ENCODE data around the gene MAGEH1.
"Not testable (repeated sequence)": the region's sequence is repeated elsewhere in the genome, so short reads cannot be mapped to it uniquely, and the experiment has no call there.

The MAGEH1 gene, protein sequence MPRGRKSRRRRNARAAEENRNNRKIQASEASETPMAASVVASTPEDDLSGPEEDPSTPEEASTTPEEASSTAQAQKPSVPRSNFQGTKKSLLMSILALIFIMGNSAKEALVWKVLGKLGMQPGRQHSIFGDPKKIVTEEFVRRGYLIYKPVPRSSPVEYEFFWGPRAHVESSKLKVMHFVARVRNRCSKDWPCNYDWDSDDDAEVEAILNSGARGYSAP

DNA sequence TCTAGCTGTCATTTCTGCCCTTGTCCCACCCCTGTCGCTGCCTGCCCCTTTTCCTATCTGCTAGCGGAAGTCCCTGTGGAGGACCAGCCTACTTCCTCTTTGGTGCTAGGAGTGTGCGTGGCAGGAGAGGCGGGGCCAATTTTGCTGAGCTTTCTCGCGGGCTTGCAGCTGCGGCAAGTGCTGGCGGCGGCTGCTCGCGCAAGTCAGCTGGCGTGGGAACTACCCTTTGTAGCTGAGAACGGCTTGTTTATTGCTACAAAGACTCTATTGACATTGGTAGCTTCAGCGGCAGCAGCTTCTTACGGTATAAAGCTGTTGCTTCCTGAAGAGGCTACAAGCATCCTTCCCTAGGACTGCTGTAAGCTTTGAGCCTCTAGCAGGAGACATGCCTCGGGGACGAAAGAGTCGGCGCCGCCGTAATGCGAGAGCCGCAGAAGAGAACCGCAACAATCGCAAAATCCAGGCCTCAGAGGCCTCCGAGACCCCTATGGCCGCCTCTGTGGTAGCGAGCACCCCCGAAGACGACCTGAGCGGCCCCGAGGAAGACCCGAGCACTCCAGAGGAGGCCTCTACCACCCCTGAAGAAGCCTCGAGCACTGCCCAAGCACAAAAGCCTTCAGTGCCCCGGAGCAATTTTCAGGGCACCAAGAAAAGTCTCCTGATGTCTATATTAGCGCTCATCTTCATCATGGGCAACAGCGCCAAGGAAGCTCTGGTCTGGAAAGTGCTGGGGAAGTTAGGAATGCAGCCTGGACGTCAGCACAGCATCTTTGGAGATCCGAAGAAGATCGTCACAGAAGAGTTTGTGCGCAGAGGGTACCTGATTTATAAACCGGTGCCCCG lies at the start of gene MAGEH1:
Gene MAGEH1, plus strand, starts transcription at position 138 of the 843 bp plus-strand sequence. Its CDS starts 248 bp downstream, at position 386.
- DNase-seq, result peak; percentile 4 to 85

DNA sequence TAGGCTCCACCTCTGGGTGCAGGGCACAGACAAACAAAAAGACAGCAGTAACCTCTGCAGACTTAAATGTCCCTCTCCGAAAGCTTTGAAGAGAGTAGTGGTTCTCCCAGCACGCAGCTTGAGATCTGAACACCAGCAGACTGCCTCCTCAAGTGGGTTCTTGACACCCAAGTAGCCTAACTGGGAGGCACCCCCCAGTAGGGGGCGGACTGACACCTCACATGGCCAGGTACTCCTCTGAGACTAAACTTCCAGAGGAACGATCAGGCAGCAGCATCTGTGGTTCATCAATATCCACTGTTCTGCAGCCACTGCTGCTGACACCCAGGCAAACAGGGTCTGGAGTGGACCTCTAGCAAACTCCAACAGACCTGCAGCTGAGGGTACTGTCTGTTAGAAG lies 24.8 kb upstream of the MAGEH1 start:
- not testable (repeated sequence) for DNase-seq

DNA sequence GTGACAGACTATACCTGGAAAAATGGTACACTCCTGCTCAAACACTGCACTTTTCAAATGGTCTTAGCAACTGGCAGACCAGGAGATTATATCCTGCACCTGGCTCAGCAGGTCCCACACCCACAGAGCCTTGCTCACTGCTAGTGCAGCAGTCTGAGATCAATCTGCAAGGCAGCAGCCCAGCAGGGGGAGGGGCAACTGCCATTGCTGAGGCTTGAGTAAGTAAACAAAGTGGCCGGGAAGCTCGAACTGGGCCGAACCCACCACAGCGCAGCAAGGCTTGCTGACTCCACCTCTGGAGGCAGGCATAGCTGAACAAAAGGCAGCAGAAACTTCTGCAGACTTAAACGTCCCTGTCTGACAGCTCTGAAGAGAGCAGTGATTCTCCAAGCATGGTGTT lies 8.5 kb upstream of the MAGEH1 start:
- DNase-seq, result not testable (repeated sequence)

DNA sequence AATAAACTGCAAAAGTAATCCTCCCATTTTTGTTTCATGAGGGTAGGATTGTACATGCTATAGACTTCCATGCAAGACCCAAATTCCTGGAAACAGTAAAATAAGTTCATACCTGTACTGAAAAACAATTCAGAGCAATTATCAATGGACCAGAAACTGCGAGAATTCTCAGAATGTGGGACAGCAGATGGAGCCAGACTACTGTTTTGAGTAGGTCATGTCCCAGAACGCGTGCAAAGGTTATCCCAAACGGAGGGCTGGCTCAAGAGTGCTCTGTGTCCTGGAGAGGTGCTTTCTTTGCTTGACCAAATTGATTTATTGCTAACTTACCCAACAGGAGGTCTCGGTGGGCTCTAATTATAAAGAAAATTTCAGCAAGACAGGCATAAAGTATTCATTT lies 1.7 kb upstream of the MAGEH1 start:
- no peak for DNase-seq

DNA sequence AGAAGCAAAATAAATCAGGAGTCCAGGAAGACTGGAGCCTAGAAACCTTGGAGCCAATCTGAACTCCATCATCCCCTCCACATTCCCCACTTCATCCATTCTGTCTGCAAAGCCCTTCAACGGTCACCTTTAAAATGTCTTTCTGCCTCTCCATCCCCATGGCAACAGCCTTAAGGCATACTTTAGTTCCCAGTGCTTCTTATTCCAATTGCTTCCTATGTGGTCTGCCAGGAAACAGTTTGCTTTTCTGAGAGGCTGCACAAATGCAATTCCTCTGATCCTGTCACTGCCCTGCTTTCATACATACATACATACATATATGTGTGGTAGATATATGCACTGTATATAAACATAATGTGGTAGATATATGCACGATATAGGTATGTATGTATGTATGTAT lies 786 bp upstream of the MAGEH1 start:
- no peak for DNase-seq

DNA sequence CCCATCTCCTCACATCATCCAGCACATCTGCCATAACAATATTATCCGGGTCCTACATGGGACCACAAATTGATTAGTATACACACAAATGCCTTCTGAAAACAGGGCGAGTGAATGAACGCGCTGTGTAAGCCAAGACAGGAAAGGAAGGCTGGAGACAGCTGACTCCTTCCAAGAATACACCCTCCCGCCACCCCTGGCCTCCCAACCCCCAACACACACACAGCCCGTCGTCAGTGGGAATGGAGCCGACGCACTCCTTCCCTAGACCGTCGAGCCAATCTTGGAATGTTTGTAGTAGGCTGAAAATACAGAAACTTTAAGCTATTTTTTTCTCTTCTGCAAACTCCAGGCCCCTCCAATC lies 319 bp upstream of the MAGEH1 start:
- no peak for DNase-seq

DNA sequence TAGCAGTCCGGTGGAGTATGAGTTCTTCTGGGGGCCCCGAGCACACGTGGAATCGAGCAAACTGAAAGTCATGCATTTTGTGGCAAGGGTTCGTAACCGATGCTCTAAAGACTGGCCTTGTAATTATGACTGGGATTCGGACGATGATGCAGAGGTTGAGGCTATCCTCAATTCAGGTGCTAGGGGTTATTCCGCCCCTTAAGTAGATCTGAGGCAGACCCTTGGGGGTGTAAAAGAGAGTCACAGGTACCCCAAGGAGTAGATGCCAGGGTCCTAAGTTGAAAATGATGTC lies 852 bp downstream of the MAGEH1 start:
- no peak for DNase-seq

DNA sequence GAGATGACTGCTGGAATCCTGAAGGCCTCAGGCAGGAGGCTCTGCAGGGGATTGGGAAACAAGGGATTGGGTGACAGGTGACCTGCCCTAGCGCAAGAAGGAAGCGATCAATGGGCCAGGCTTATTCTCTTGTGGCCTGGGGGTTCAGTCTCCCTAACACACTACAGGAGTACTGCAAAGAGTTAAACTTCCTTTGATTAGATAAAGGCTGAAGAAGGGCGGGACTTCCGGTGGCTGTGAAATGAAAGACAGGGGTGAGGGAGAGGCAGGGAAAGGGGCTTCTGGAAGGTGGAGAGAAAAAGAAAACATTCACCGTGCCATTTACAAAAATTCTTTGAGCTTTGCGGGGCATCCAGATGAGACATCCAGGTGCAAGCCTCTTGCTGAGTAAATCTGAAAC lies 3.8 kb downstream of the MAGEH1 start:
- not testable (repeated sequence) for DNase-seq

DNA sequence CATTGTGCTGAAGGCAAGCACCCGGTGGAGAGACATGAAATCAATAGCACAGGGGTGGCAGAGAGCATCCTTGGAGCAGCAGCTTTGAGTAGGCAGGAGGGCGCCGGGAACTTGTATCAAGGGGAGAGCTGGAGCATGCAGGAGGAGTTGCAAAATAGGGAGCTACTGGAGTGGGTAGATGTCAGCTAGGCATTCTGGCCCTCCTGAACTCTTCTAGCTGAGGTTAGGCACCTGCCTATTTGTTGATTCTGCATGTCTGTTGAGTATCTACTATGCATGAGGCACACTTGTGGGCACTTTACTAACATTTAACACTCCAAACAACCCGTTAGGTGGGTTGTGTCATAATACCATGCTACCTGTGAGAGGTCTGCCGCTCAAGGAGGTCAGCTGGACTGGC lies 7.5 kb downstream of the MAGEH1 start:
- not testable (repeated sequence) for DNase-seq

DNA sequence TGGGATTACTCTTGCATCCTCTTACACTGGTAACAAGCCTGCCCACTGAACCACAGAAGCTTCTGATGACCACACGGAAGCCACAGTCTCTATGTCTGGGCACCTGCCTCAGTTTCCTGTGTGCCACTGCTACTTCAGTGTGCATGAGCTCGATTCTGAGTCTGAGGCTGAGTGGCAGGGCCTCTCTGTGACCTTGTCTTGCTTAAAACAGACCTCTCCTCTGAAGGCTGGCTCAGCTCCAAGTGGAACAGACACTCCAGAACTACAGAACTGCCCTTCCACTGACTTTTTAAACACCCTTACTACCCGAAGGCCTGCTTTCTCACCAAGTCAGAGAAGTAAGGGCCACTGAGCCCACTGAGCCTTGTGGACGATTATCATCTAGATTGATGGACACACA lies 8.0 kb downstream of the MAGEH1 start:
- DNase-seq, result not testable (repeated sequence)

DNA sequence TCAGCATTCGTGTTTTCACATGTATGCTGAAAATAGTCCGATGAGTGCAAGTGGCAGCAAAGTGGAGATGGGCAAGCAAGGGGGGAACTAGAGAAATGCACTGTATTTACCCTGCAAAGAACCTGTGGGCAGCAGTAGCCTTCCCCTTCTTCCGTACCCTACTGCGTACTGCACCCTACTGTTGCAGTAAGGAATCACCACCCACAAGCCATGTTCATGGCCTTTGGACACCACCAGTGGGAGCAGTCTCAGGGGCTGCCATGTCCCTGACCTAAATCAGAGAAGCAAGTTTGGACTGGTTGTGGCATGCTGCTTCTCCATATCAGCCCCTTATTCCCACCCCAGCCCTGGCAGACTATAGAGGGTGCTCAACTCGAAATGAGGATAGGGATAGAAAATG lies 12.1 kb downstream of the MAGEH1 start:
- not testable (repeated sequence) for DNase-seq

DNA sequence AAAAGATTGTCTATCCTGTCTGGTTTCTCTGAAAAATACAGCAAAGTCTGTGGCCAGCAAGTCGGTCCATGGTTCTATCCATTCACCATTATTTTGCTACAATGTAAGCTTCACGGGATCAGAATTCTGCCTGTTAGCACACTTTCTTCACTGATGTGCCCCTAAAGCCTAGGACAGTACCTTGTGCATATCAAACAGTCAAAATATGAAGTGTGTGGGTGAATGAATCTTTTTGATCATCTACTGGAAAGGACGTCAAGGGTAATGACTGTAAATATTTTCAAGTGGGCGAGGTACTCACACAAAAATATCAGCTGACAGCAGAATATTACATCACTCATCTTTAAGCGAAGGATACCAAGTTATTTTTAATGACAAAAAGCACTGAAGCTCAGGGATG lies 13.2 kb downstream of the MAGEH1 start:
- not testable (repeated sequence) for DNase-seq

DNA sequence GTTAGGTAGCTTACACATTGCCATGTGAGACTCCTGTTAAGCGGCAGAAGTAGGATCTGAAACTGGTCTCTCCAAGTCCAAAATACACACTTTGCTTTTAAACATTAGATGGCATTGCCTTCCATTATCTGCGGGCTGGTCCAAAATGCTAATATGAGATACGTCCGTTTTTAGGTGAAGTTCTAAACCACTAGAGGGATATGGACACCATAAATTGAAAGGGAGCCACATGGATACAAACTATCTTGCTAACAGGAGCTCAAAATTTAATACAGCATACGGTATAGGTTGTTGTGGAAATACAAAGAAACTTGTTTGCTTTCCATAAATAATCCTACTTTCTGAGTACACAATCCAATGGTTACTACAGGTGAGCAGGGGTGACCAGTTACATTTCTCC lies 13.9 kb downstream of the MAGEH1 start:
- DNase-seq, result not testable (repeated sequence)

DNA sequence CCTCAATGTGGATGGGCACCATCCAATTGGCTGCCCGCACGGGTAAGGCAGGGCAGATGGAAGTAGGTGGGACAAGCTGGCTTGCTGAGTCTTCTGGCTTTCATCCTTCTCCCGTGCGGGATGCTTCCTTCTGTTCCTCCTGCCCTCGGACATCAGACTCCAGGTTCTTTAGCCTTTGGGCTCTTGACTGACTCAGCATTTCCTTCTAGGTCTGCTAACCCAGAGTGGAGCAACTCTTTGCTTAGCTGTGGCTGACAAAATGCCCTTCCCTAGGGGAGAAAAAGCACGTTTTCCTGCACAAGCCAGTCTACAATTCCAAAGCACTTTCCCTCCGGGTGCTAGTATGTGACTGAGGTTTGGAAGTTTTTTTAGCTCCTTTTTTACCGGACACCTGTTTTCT lies 28.0 kb downstream of the MAGEH1 start:
- not testable (repeated sequence) for DNase-seq

DNA sequence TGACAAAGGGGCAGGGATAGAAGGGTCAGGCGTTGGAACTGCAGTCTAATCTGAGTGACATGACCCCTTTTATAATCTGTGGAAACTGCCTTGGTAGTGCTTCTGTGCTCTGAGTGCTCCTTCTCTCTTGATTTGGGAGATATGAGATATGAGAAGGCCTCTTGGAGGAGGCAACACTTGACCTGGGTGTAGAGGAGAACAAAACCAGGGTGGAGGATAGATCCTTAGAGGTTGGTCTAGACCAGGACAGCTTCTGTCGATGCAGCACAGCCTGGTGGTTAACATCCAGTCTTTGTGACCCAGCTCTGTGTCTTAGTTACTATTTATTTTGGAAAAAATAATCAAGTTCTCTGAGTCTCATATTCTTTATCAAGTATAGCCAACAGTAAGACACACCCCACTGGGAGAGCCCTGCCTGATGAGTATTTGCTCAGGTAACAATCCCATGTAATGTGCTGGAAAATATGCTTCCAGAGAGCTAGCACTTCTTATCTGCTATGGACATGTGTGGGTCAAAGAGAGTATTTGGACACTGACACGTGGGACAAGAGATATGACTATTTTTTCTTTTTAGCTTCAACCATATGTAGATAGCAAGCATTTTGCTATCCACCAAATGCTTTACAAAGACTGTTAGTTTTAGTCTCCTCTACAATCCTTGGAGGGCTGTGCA lies 28.6 kb downstream of the MAGEH1 start:
- DNase-seq, result no peak

DNA sequence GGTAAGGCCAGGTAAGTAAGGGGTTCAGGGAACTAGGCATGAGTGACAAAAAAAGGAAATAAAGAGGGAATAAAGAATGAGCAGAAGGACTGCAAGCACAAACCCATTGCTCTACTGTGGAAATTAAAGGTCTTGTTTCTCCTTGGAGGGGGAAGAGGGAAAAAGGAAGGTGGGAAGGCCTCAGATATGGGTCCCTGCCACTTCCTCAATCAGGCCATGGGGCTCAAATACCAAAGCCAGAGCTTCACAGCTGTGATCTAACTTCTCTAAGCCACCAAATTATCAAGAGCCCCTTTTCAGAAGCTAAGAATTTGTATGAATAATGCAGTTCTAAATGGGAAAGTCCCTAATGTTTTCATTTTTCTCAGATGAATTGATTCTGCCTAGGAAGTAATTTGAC lies 33.0 kb downstream of the MAGEH1 start:
- DNase-seq, result no peak

DNA sequence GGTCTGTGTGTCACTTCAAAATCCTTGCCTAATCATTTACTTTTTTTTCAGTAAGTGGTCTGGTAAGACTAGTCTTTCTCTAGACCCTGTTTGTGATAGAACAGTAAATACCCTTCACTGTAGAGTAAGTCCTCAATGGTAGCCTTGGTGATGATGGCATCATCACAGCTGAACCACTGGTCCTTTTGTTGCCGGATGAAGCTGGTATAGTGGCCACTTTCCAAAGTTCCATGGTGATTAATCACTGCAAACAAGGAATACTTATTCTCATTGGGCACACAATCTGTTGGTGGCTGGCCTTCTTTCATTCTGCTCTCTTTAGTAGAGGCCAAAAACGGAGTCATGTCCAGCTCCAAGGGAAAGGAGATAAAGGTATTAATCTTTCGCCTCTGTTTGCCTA lies 34.8 kb downstream of the MAGEH1 start:
- no peak for DNase-seq

DNA sequence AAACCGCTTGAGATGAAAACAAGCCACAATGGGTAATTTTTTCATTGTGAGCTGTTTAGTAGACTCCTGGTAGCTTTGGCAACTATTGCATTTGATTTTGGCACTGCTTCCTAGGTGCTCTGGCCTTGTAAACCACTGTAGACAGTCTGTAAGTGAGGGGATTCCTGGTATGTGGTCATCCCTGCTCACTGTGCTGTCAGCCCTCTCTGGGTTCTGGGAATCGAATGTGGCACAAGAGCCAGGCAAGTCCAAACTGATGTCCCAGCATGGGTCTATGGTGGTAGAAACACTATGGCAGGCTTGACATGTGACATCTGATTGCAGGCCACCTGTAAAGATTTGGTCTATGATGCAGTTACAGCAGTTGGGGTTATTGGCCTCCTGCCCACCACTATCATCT lies 35.2 kb downstream of the MAGEH1 start:
- DNase-seq, result no peak

DNA sequence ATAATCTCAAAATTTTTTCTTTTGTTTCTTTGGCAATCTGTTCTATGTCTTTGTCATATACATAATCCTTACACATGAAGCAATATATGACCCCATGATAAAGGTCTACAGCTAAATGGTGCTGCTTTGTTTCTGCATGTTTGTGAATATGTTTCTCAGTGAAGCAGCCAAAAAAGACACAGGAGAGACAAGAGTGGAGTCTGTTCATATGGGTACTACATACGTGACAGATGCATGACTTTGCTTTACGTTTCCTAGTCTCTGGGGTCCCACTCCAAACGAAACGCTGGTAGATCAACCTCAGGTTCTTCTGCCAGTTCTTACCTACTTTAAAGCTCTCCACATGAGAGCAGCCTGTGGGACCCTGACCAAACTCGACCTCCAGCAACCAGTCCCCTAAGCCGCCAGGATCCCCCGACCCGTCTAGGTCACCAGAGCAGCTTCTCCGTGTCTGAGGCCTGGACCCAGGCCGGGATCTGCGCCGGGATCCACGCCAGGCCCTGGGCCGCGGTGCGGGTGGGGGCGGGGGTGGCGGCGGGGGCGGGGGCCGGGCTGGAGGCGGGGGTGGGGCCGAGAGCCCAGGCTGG lies 36.2 kb downstream of the MAGEH1 start:
- DNase-seq, result no peak

DNA sequence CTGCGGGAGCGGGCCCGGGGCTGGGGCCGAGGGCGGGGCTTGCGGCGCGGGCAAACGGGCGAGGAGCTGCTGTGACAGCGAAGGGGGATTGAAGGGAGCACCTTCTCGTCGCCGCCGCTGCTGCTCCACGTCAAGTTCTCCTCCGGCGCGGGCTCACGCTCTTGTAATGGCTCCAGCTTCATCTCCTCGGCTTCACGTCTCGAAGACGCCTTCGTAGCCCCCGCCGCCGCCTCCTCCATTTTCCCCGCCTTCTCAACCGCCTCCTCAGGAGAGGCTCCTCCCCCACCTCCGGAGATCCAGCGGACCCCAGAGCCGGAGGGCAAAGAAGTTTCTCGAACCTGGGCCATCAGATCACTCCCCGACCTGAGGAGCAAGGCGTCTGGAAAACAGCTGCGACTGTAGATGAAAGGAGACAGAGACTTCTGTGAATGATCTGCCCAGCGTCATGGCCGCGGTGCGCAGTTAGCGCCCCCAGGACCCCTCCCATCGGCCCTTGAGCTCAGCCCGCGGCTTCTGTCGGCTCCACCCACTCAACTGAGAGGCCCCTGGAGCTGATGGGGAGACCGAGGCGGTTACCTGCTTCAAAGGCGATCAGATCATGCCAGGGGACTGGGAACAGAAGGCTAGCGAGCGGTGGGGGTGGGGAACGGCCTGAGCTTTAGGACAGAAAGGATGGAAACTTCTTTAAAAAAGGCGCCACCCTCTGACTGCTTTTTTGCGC lies 36.8 kb downstream of the MAGEH1 start:
- DNase-seq, result peak; percentile 24 to 25

DNA sequence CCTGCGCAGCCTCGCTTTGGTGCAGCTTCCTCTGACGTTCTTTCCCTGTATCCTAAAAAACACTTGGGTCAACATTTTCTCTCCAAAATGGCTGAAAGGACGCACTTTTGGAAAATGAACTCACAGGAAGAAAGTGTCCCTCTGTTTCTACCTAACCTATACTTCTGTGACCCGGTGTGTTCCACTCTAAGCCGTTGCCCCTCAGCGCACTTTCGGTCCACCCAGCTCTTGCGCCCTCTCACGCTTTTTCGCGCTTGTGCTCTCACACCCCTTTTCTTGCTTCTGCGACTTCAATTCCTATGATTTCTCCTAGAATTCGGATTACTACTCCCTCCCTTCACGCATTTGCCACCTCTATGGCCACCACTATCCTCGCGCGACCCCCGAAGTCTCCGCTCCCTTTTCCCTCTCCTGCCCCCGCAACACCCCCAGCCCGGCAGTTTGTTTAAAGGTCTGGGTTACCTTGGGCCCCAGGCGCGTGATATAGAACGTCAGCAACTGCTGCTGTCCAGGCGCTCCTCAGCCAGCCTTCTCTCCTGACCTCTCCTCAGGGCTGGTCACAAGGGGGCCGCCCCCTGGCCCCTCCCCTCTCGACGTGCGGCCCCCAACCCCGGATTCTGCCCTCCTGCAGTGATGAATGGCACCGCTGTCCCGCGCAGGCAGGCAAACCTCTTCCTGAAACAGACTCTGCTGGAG lies 37.5 kb downstream of the MAGEH1 start, which contains the start of gene USP51:
Gene USP51, minus strand, starts transcription at position 535 of the 696 bp plus-strand sequence. CDS start 909 bp downstream, outside the sequence.
- no peak for DNase-seq

DNA sequence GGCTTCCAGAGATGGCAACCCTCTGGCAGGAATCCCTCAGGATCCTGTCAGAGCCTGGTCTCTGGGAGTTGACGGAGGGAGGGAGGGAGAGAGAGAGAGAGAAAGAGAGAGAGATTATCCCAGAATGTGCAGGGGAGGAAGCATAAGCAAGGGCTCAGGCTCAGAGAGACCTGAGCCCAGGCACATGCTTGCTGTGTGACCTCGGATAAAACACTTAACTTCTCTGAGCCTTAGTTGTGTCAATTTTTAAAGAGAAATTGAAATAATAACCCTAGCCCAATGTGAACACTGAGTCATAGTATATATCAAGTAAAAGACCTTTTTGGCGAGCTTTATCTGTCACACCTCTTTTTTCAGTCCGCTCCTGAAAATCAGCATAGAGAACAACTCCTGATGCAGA lies 38.2 kb downstream of the MAGEH1 start:
- DNase-seq, result no peak

All from bone marrow (tissue), 2 donors.